Measurements from ENCODE around the gene SLC10A7. TPM values are rescaled to one million over a fixed set of nuclear protein-coding genes. Genes with fewer than 3 reads are reported as not detected.

The SLC10A7 gene
- total RNA-seq, 5 donors from 2014 or later (not counting 1 experiment from before 2014, with no cell fraction given), result 11.9 to 21.8 (median 16.1) TPM

DNA sequence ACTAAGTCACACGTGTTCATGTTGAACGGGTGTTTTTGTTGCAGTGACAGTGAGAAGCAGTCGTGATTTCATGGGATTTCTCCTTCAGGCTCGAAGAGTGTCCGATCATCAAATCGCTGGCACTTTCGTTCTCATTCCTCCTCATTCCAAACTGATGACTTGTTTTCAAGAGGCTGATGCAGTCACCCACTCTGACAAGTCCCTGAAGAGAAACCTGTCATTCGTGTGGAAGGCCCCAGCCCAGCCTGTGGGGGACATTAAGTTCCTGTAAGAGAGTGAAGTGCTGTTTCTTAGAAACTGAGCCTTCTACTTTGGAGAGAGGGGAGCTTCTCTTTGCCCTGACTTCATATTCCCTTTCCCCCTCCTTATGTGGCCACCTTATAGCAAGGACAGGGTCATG lies 299.4 kb downstream of the SLC10A7 start:
- Mint-ChIP-seq H3K4me3 (no peak overlapping the region), H3K27ac (no peak overlapping the region), H3K4me1 (no peaks in the 10 kb centered on the region), H3K27me3 (no peaks in the 10 kb centered on the region), H3K9me3 (no peaks in the 10 kb centered on the region), H3K36me3 (peaks cover 5% of the 10 kb centered on the region)
- 79% methylated on average over 7 of the region's 8 CpGs for WGBS (ENCODE audit: insufficient coverage)
- no peak overlapping the region for H3K27ac ChIP-seq (ENCODE audit: low read length)
- no peak overlapping the region for H3K4me3 ChIP-seq (ENCODE audit: control insufficient read depth in 1 of 2, extremely low read depth in 1 of 2, low read length in 1 of 2)
- peaks cover 0 to under 1% of the 10 kb centered on the region in 2 experiments for H3K27me3 ChIP-seq (replicated peaks in 1 of 2; ENCODE audit: control insufficient read depth in 2 of 2, extremely low read depth in 1 of 2, insufficient read depth in 2 of 2, low read length in 1 of 2)
- no peaks in the 10 kb centered on the region for H3K9me3 ChIP-seq
- ATAC-seq (replicated peaks in 1 of 4) (no peak), DNase-seq (no peak)
- ChIA-PET CTCF (no interaction called here), POLR2A (no interaction called here)
- H3K36me3 ChIP-seq (ENCODE audit: control insufficient read depth in 2 of 2, extremely low read depth in 1 of 2, insufficient read depth in 1 of 2, low read length in 1 of 2), result no peaks in the 10 kb centered on the region
- no peaks in the 10 kb centered on the region for H3K4me1 ChIP-seq (ENCODE audit: control insufficient read depth in 1 of 2, extremely low read depth in 1 of 2, insufficient read depth in 2 of 2, low read length in 2 of 2)

DNA sequence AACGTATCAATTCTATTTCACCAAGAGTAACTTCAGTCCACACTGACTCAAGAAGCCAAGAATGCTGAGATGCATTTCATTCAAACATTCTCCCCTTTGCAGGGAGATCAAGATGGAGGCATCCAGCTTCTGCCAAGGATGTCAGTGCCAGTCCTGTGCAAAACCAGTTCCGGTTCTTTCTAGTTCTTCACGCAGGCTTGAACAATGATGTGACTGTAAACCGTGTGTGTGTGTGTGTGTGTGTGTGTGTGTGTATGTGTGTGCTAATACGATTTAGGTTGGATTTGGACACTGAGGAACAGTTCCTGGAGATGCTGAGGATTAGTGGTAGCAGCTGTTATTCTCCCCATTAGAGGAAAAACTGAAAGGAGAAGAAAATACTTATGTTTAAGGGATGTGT lies 307.5 kb downstream of the SLC10A7 start, which contains the start of gene REELD1:
TSS of gene REELD1 (plus strand) at position 301 of the 400 bp plus-strand sequence. CDS start 2,415 bp downstream, outside the sequence.
- no peaks in the 10 kb centered on the region for H3K9me3 ChIP-seq
- ChIA-PET CTCF (no interaction called here), POLR2A (no interaction called here)
- Mint-ChIP-seq H3K9me3 (no peaks in the 10 kb centered on the region), H3K27ac (no peak within 1 kb of the TSS), H3K27me3 (no peaks in the 10 kb centered on the region), H3K4me3 (no peak within 1 kb of the TSS), H3K36me3 (no peaks in the 10 kb centered on the region), H3K4me1 (no peaks in the 10 kb centered on the region)
- H3K4me3 ChIP-seq (ENCODE audit: control insufficient read depth in 1 of 2, extremely low read depth in 1 of 2, low read length in 1 of 2), result no peak within 1 kb of the TSS
- H3K27ac ChIP-seq (ENCODE audit: low read length), result no peak within 1 kb of the TSS
- no peaks in the 10 kb centered on the region for H3K4me1 ChIP-seq (ENCODE audit: control insufficient read depth in 1 of 2, extremely low read depth in 1 of 2, insufficient read depth in 2 of 2, low read length in 2 of 2)
- 83% methylated on average over 4 of the region's 5 CpGs for WGBS (ENCODE audit: insufficient coverage)
- no peaks in the 10 kb centered on the region for H3K36me3 ChIP-seq (ENCODE audit: control insufficient read depth in 2 of 2, extremely low read depth in 1 of 2, insufficient read depth in 1 of 2, low read length in 1 of 2)
- H3K27me3 ChIP-seq (replicated peaks in 1 of 2; ENCODE audit: control insufficient read depth in 2 of 2, extremely low read depth in 1 of 2, insufficient read depth in 2 of 2, low read length in 1 of 2), result peaks cover 0 to 7% of the 10 kb centered on the region in 2 experiments
- no peak for ATAC-seq (replicated peaks in 1 of 4)
- no peak for DNase-seq

- Mint-ChIP-seq H3K9me3 (no peaks in the 10 kb centered on the region), H3K36me3 (no peaks in the 10 kb centered on the region), H3K27me3 (peaks cover 0 to 4% of the 10 kb centered on the region in 2 donors), H3K4me3 (no peak overlapping the region), H3K4me1 (no peaks in the 10 kb centered on the region), H3K27ac (no peak overlapping the region)
- ATAC-seq (replicated peaks in 1 of 4) (no peak), DNase-seq (no peak)
- H3K9me3 ChIP-seq, result no peaks in the 10 kb centered on the region
- WGBS (ENCODE audit: insufficient coverage), result 69% methylated on average over 2 of the region's 9 CpGs
- H3K4me3 ChIP-seq (ENCODE audit: control insufficient read depth in 1 of 2, extremely low read depth in 1 of 2, low read length in 1 of 2), result no peak overlapping the region
- H3K4me1 ChIP-seq (ENCODE audit: control insufficient read depth in 1 of 2, extremely low read depth in 1 of 2, insufficient read depth in 2 of 2, low read length in 2 of 2), result no peaks in the 10 kb centered on the region
- no peaks in the 10 kb centered on the region for H3K36me3 ChIP-seq (ENCODE audit: control insufficient read depth in 2 of 2, extremely low read depth in 1 of 2, insufficient read depth in 1 of 2, low read length in 1 of 2)
- CTCF ChIA-PET, result no interaction called here
- POLR2A ChIA-PET, result interaction anchor here in 1 of 2 donors (0.6 kb wide), 1 partner anchor 106 kb away, joined by 6 read pairs; no protein-coding TSS in a partner anchor
- no peak overlapping the region for H3K27ac ChIP-seq (ENCODE audit: low read length)
- peaks cover 0 to 7% of the 10 kb centered on the region in 2 experiments for H3K27me3 ChIP-seq (replicated peaks in 1 of 2; ENCODE audit: control insufficient read depth in 2 of 2, extremely low read depth in 1 of 2, insufficient read depth in 2 of 2, low read length in 1 of 2)
These were observed 309.0 kb downstream of the SLC10A7 start for GRCh38 chr4:146212781-146213180.

DNA sequence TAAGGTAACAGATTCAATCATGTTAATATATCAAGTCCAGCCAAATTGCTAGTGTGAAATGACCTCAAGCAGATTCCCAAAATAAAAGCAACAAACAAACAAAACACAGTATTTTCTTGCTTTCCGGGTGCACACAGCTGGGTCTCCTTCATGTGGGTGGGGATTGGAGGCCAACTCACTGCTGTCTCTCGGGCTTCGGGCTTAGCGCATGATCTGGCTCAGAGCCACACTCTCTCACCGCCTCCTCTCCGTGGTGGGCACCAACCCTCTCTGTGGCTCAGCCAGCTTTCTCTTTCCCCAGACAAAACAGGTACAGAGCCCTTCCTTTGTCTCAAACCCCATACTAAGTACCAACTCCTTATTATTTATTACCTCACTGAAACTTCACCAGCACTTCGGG lies 310.3 kb downstream of the SLC10A7 start:
- POLR2A ChIA-PET, result no interaction called here

GRCh38 chr4:146210890-146211289 lies 310.9 kb downstream of the SLC10A7 start:
- no CpG with 5 or more reads among the region's 2 CpGs for WGBS (ENCODE audit: insufficient coverage)
- Mint-ChIP-seq H3K36me3 (no peaks in the 10 kb centered on the region), H3K27me3 (peaks cover 0 to 7% of the 10 kb centered on the region in 2 donors)

More for the DNA sequence above, 310.3 kb downstream of the SLC10A7 start:
- H3K4me1 Mint-ChIP-seq, result no peaks in the 10 kb centered on the region
- H3K27me3 Mint-ChIP-seq, result peaks cover 0 to 7% of the 10 kb centered on the region in 2 donors
- H3K27me3 ChIP-seq (replicated peaks in 1 of 2; ENCODE audit: control insufficient read depth in 2 of 2, extremely low read depth in 1 of 2, insufficient read depth in 2 of 2, low read length in 1 of 2), result no peaks in the 10 kb centered on the region
- DNase-seq, result no peak
- 67% methylated on average over 5 of the region's 7 CpGs for WGBS (ENCODE audit: insufficient coverage)
- ATAC-seq (replicated peaks in 1 of 4), result no peak
- H3K36me3 Mint-ChIP-seq, result no peaks in the 10 kb centered on the region
- no peaks in the 10 kb centered on the region for H3K9me3 ChIP-seq
- H3K4me3 ChIP-seq (ENCODE audit: control insufficient read depth in 1 of 2, extremely low read depth in 1 of 2, low read length in 1 of 2), result no peak overlapping the region
- no peaks in the 10 kb centered on the region for H3K4me1 ChIP-seq (ENCODE audit: control insufficient read depth in 1 of 2, extremely low read depth in 1 of 2, insufficient read depth in 2 of 2, low read length in 2 of 2)
- H3K36me3 ChIP-seq (ENCODE audit: control insufficient read depth in 2 of 2, extremely low read depth in 1 of 2, insufficient read depth in 1 of 2, low read length in 1 of 2), result no peaks in the 10 kb centered on the region
- no peak overlapping the region for H3K27ac ChIP-seq (ENCODE audit: low read length)
- no peaks in the 10 kb centered on the region for H3K9me3 Mint-ChIP-seq
- H3K4me3 Mint-ChIP-seq, result no peak overlapping the region
- no peak overlapping the region for H3K27ac Mint-ChIP-seq
- CTCF ChIA-PET, result no interaction called here

DNA sequence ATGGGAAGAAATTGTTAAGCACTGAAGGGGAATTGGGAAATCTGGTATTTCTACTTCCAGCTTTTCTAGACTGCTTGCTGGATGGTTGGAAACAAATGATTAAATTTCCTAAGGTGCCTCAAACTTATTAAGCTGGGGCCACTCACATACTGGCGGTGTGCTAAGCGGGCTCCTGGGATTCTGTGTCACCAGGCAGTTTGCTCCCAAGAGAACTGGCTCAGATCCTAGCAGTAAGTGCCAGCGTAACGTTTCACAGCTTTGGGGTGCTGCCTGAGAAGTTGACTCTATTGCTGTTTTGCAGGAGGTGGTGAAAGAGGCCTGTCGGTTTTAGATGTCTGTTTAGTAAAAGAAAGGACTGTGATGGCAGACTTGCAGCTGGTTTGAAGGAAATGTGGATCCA lies 314.3 kb downstream of the SLC10A7 start:
- H3K9me3 ChIP-seq, result no peaks in the 10 kb centered on the region
- H3K36me3 ChIP-seq (ENCODE audit: control insufficient read depth in 2 of 2, extremely low read depth in 1 of 2, insufficient read depth in 1 of 2, low read length in 1 of 2), result peaks cover 0 to 3% of the 10 kb centered on the region in 2 donors
- 86% methylated on average over 5 of the region's 5 CpGs for whole genome bisulfite sequencing (ENCODE audit: insufficient coverage)
- H3K27ac Mint-ChIP-seq, result no peak overlapping the region
- H3K4me1 Mint-ChIP-seq, result no peaks in the 10 kb centered on the region
- no peak overlapping the region for H3K4me3 ChIP-seq (ENCODE audit: control insufficient read depth in 1 of 2, extremely low read depth in 1 of 2, low read length in 1 of 2)
- H3K4me1 ChIP-seq (ENCODE audit: control insufficient read depth in 1 of 2, extremely low read depth in 1 of 2, insufficient read depth in 2 of 2, low read length in 2 of 2), result no peaks in the 10 kb centered on the region
- H3K9me3 Mint-ChIP-seq, result peaks cover 0 to 8% (median 6%) of the 10 kb centered on the region in 3 donors
- H3K36me3 Mint-ChIP-seq, result peaks cover 21% of the 10 kb centered on the region
- peaks cover 0 to 7% of the 10 kb centered on the region in 2 donors for H3K27me3 Mint-ChIP-seq
- DNase-seq (no peak), ATAC-seq (replicated peaks in 1 of 4) (no peak)
- POLR2A ChIA-PET, result no interaction called here
- H3K4me3 Mint-ChIP-seq, result no peak overlapping the region
- no peaks in the 10 kb centered on the region for H3K27me3 ChIP-seq (replicated peaks in 1 of 2; ENCODE audit: control insufficient read depth in 2 of 2, extremely low read depth in 1 of 2, insufficient read depth in 2 of 2, low read length in 1 of 2)
- H3K27ac ChIP-seq (ENCODE audit: low read length), result no peak overlapping the region
- CTCF ChIA-PET, result no interaction called here

More at GRCh38 chr4:146210890-146211289, 310.9 kb downstream of the SLC10A7 start:
- H3K27ac ChIP-seq (ENCODE audit: low read length), result no peak overlapping the region
- H3K4me1 ChIP-seq (ENCODE audit: control insufficient read depth in 1 of 2, extremely low read depth in 1 of 2, insufficient read depth in 2 of 2, low read length in 2 of 2), result no peaks in the 10 kb centered on the region
- DNase-seq, result no peak
- Mint-ChIP-seq H3K4me1 (no peaks in the 10 kb centered on the region), H3K4me3 (no peak overlapping the region), H3K9me3 (no peaks in the 10 kb centered on the region), H3K27ac (no peak overlapping the region)
- H3K4me3 ChIP-seq (ENCODE audit: control insufficient read depth in 1 of 2, extremely low read depth in 1 of 2, low read length in 1 of 2), result no peak overlapping the region
- POLR2A ChIA-PET, result no interaction called here
- no peak for ATAC-seq (replicated peaks in 1 of 4)
- H3K36me3 ChIP-seq (ENCODE audit: control insufficient read depth in 2 of 2, extremely low read depth in 1 of 2, insufficient read depth in 1 of 2, low read length in 1 of 2), result no peaks in the 10 kb centered on the region
- H3K27me3 ChIP-seq (replicated peaks in 1 of 2; ENCODE audit: control insufficient read depth in 2 of 2, extremely low read depth in 1 of 2, insufficient read depth in 2 of 2, low read length in 1 of 2), result no peaks in the 10 kb centered on the region
- no peaks in the 10 kb centered on the region for H3K9me3 ChIP-seq
- CTCF ChIA-PET, result no interaction called here

Data from T-cell (primary cell).